ENCODE results near the gene NSD1. TPM values are rescaled to one million over a fixed set of nuclear protein-coding genes. Genes with fewer than 3 reads are reported as not detected.

The NSD1 gene
- total RNA-seq, 4 donors from 2014 or later: 61.9 to 114 (median 73.9) TPM

DNA sequence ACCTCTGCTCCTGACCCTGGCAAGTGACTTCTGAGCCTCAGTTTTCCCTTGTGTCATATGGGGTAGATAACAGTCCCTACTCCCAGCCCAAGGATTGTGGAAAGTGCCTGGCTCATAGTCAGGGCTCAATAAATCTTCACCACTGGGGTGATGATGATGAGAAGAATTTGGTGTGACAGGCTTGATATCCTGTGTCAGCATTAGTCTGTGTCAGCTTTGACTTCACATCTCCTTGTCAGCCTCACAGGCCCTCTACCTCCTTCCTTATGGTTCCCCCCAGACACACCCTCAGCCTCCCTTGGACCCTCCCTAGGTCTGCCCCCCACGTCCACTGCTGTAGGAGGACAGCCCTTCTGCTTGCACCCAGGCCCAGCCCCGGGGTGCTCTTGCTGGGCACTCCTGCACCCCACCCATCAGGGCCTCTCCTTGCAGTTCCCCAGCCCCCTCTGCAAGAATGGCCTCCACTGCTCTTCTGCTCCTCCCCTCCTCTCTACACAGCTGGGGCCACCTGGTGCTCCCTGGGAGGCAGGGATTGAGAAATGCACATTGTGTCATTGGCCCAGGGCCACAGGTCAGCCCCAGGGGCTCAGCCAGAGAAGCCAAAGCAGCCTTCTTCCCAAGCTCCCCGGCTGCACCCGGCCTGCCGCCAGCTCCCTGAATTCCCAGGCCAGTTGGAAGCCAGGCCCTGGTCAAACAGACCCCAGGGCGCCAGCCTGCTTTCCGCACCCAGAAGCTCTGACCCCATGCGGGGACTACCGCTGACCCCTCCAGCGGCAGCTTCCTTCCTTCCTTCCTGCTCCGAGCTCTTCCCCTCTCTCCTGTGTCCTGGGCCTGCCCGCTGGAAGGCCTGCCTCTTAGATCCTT lies 39.1 kb upstream of the NSD1 start:
- Histone ChIP-seq H3K27ac (no peak overlapping the region), H3K4me3 (replicated peaks in 1 of 3) (no peak overlapping the region), H3K4me1 (no peaks in the 10 kb centered on the region), H3K36me3 (no peaks in the 10 kb centered on the region), H3K27me3 (no peaks in the 10 kb centered on the region), H3K9me3 (no peaks in the 10 kb centered on the region)
- 62 to 74% methylated on average over 12 of the region's 12 CpGs for WGBS, 2 donors
- TF ChIP-seq POLR2A (IDR thresholded peaks at IDR 0.05): no peak
- TF ChIP-seq, protein P1, sequence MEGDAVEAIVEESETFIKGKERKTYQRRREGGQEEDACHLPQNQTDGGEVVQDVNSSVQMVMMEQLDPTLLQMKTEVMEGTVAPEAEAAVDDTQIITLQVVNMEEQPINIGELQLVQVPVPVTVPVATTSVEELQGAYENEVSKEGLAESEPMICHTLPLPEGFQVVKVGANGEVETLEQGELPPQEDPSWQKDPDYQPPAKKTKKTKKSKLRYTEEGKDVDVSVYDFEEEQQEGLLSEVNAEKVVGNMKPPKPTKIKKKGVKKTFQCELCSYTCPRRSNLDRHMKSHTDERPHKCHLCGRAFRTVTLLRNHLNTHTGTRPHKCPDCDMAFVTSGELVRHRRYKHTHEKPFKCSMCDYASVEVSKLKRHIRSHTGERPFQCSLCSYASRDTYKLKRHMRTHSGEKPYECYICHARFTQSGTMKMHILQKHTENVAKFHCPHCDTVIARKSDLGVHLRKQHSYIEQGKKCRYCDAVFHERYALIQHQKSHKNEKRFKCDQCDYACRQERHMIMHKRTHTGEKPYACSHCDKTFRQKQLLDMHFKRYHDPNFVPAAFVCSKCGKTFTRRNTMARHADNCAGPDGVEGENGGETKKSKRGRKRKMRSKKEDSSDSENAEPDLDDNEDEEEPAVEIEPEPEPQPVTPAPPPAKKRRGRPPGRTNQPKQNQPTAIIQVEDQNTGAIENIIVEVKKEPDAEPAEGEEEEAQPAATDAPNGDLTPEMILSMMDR (IDR thresholded peaks at IDR 0.05): no peak
- peak in 1 of 2 donors; percentile 16 for DNase-seq
- intact Hi-C loops (cut with DNase I): no loop called here

- 72 to 76% methylated on average over 2 to 8 of the region's 28 CpGs for WGBS, 2 donors
- Histone ChIP-seq H3K27me3 (no peaks in the 10 kb centered on the region), H3K9me3 (no peaks in the 10 kb centered on the region), H3K4me3 (replicated peaks in 1 of 3) (no peak overlapping the region), H3K4me1 (no peaks in the 10 kb centered on the region), H3K27ac (no peak overlapping the region), H3K36me3 (no peaks in the 10 kb centered on the region)
- intact Hi-C loops (cut with DNase I): no loop called here
- no peak for TF ChIP-seq POLR2A (IDR thresholded peaks at IDR 0.05)
- TF ChIP-seq, protein P1 (IDR thresholded peaks at IDR 0.05): no peak
- no peak for DNase-seq
Measured at GRCh38 chr5:177095088-177095669, 38.4 kb upstream of the NSD1 start.

- Histone ChIP-seq H3K4me3 (replicated peaks in 1 of 3) (no peak overlapping the region), H3K9me3 (no peaks in the 10 kb centered on the region), H3K27me3 (no peaks in the 10 kb centered on the region), H3K4me1 (no peaks in the 10 kb centered on the region), H3K27ac (no peak overlapping the region), H3K36me3 (no peaks in the 10 kb centered on the region)
- no peak for DNase-seq
- no peak for TF ChIP-seq POLR2A (IDR thresholded peaks at IDR 0.05)
- TF ChIP-seq, protein P1 (IDR thresholded peaks at IDR 0.05): no peak
- 80 to 87% methylated on average over 23 of the region's 29 CpGs for WGBS, 2 donors
- intact Hi-C loops (cut with DNase I): no loop called here
Measured at GRCh38 chr5:177096162-177097015, 37.2 kb upstream of the NSD1 start.

DNA sequence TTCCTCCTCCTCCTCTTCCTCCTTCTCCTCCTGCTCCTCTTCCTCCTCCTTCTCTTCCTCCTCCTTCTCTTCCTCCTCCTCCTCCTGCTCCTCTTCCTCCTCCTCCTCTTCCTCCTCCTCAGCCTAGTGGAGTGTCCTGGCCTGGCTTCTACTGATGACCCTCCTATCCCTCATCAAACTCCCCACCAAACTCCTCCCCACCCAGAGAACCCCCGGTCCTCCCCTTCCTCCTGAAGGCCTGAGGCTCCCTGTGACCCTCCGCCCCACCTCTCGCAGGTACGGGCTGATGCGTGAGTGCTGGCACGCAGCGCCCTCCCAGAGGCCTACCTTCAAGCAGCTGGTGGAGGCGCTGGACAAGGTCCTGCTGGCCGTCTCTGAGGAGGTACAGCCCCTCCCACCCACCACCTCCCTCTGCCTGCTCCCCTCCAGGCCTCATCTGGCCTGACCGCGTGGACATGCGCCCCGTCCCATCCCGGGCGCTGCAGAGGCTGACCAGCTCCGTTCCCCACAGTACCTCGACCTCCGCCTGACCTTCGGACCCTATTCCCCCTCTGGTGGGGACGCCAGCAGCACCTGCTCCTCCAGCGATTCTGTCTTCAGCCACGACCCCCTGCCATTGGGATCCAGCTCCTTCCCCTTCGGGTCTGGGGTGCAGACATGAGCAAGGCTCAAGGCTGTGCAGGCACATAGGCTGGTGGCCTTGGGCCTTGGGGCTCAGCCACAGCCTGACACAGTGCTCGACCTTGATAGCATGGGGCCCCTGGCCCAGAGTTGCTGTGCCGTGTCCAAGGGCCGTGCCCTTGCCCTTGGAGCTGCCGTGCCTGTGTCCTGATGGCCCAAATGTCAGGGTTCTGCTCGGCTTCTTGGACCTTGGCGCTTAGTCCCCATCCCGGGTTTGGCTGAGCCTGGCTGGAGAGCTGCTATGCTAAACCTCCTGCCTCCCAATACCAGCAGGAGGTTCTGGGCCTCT lies 36.3 kb upstream of the NSD1 start:
- H3K9me3 ChIP-seq: no peaks in the 10 kb centered on the region
- no peaks in the 10 kb centered on the region for H3K27me3 ChIP-seq
- no peak for DNase-seq
- WGBS, 2 donors: 94 to 95% methylated on average over 25 to 27 of the region's 30 CpGs
- H3K4me3 ChIP-seq (replicated peaks in 1 of 3): no peak overlapping the region
- intact Hi-C loops (cut with DNase I): no loop called here
- H3K4me1 ChIP-seq: no peaks in the 10 kb centered on the region
- TF ChIP-seq POLR2A (IDR thresholded peaks at IDR 0.05): no peak
- TF ChIP-seq, protein P1 (IDR thresholded peaks at IDR 0.05): no peak
- H3K36me3 ChIP-seq: no peaks in the 10 kb centered on the region
- no peak overlapping the region for H3K27ac ChIP-seq

Data from thyroid gland (tissue), 4 donors.